ENCODE data around the gene RICTOR. TPM values are rescaled to one million over a fixed set of nuclear protein-coding genes. Genes with fewer than 3 reads are reported as not detected.

RICTOR gene
- total RNA-seq, 1 experiment from 2014 or later: 21.7 TPM

DNA sequence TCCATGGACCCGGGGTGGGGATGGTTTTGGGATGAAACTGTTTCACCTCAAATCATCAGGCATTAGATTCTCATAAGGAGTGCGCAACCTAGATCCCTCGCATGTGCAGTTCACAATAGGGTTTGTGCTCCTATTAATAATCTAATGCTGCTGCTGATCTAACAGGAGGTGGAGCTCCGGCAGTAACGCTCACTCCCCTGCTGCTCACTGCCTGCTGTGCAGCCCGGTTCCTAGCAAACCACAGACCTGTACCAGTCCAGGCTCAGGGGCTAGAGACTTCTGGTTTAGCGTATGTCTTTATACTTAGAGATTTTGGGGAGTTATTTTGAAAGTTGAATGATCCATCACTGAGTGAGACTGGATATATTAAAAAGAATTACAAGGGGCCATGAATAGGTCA, 50.2 kb downstream of the RICTOR start:
- H3K9me3 ChIP-seq (ENCODE audit: control insufficient read depth in 1 of 2, insufficient read depth in 1 of 2, low read depth in 1 of 2, low read length in 2 of 2): no peaks in the 10 kb centered on the region
- H3K4me2 ChIP-seq (ENCODE audit: low read length): no peak overlapping the region
- H3K9ac ChIP-seq (ENCODE audit: low read length): no peak overlapping the region
- no peak overlapping the region for H2AFZ ChIP-seq (ENCODE audit: low read depth, low read length, poor library complexity, severe bottlenecking)
- no peaks in the 10 kb centered on the region for H3K27me3 ChIP-seq (ENCODE audit: insufficient read depth, low read length)
- no peaks in the 10 kb centered on the region for H4K20me1 ChIP-seq (ENCODE audit: insufficient read depth)
- peaks cover 0 to 8% of the 10 kb centered on the region in 2 experiments; a peak in 1 of 4 replicates for H3K4me1 ChIP-seq (ENCODE audit: control insufficient read depth in 1 of 2, insufficient read depth in 2 of 2, low read length in 2 of 2)
- no peak for TF ChIP-seq FOSL1 (IDR thresholded peaks at IDR 0.05; ENCODE audit: low read depth)
- no peak for TF ChIP-seq POLR2AphosphoS5 (IDR thresholded peaks at IDR 0.05; ENCODE audit: low read depth, low read length)
- TF ChIP-seq, protein P1, sequence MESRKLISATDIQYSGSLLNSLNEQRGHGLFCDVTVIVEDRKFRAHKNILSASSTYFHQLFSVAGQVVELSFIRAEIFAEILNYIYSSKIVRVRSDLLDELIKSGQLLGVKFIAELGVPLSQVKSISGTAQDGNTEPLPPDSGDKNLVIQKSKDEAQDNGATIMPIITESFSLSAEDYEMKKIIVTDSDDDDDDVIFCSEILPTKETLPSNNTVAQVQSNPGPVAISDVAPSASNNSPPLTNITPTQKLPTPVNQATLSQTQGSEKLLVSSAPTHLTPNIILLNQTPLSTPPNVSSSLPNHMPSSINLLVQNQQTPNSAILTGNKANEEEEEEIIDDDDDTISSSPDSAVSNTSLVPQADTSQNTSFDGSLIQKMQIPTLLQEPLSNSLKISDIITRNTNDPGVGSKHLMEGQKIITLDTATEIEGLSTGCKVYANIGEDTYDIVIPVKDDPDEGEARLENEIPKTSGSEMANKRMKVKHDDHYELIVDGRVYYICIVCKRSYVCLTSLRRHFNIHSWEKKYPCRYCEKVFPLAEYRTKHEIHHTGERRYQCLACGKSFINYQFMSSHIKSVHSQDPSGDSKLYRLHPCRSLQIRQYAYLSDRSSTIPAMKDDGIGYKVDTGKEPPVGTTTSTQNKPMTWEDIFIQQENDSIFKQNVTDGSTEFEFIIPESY (IDR thresholded peaks at IDR 0.05; ENCODE audit: extremely low read depth, insufficient replicate concordance, low read length): no peak
- TF ChIP-seq YY1 (IDR thresholded peaks at IDR 0.05; ENCODE audit: extremely low read depth, insufficient replicate concordance, low read depth, low read length): no peak
- TF ChIP-seq SRF (IDR thresholded peaks at IDR 0.05; ENCODE audit: low read depth): no peak
- TF ChIP-seq SIN3A (IDR thresholded peaks at IDR 0.05; ENCODE audit: low read depth): no peak
- no peak for TF ChIP-seq SP1 (IDR thresholded peaks at IDR 0.05; ENCODE audit: low read depth)
- no peak for TF ChIP-seq EGR1 (IDR thresholded peaks at IDR 0.05; ENCODE audit: low read depth)
- TF ChIP-seq, protein P2, sequence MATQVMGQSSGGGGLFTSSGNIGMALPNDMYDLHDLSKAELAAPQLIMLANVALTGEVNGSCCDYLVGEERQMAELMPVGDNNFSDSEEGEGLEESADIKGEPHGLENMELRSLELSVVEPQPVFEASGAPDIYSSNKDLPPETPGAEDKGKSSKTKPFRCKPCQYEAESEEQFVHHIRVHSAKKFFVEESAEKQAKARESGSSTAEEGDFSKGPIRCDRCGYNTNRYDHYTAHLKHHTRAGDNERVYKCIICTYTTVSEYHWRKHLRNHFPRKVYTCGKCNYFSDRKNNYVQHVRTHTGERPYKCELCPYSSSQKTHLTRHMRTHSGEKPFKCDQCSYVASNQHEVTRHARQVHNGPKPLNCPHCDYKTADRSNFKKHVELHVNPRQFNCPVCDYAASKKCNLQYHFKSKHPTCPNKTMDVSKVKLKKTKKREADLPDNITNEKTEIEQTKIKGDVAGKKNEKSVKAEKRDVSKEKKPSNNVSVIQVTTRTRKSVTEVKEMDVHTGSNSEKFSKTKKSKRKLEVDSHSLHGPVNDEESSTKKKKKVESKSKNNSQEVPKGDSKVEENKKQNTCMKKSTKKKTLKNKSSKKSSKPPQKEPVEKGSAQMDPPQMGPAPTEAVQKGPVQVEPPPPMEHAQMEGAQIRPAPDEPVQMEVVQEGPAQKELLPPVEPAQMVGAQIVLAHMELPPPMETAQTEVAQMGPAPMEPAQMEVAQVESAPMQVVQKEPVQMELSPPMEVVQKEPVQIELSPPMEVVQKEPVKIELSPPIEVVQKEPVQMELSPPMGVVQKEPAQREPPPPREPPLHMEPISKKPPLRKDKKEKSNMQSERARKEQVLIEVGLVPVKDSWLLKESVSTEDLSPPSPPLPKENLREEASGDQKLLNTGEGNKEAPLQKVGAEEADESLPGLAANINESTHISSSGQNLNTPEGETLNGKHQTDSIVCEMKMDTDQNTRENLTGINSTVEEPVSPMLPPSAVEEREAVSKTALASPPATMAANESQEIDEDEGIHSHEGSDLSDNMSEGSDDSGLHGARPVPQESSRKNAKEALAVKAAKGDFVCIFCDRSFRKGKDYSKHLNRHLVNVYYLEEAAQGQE (IDR thresholded peaks at IDR 0.05; ENCODE audit: low read depth): no peak
- TF ChIP-seq POLR2A (IDR thresholded peaks at IDR 0.05; ENCODE audit: borderline replicate concordance, extremely low read depth, insufficient read depth, insufficient read length): no peak
- TF ChIP-seq RAD21 (IDR thresholded peaks at IDR 0.05; ENCODE audit: low read depth): no peak
- no peak for TF ChIP-seq TCF7L2 (IDR thresholded peaks at IDR 0.05; ENCODE audit: borderline replicate concordance, extremely low read depth, insufficient read depth, insufficient read length)
- TF ChIP-seq CEBPB (IDR thresholded peaks at IDR 0.05; ENCODE audit: low read depth): no peak
- TF ChIP-seq EZH2phosphoT487 (IDR thresholded peaks at IDR 0.05; ENCODE audit: borderline replicate concordance): no peak
- TF ChIP-seq, protein P3, sequence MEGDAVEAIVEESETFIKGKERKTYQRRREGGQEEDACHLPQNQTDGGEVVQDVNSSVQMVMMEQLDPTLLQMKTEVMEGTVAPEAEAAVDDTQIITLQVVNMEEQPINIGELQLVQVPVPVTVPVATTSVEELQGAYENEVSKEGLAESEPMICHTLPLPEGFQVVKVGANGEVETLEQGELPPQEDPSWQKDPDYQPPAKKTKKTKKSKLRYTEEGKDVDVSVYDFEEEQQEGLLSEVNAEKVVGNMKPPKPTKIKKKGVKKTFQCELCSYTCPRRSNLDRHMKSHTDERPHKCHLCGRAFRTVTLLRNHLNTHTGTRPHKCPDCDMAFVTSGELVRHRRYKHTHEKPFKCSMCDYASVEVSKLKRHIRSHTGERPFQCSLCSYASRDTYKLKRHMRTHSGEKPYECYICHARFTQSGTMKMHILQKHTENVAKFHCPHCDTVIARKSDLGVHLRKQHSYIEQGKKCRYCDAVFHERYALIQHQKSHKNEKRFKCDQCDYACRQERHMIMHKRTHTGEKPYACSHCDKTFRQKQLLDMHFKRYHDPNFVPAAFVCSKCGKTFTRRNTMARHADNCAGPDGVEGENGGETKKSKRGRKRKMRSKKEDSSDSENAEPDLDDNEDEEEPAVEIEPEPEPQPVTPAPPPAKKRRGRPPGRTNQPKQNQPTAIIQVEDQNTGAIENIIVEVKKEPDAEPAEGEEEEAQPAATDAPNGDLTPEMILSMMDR (IDR thresholded peaks at IDR 0.05 in 2 of 3, conservative IDR thresholded peaks at IDR 0.05 in 1 of 3; ENCODE audit: borderline replicate concordance in 1 of 3, insufficient read depth in 1 of 3, low read depth in 2 of 3, low read length in 2 of 3): no peak
- RAD21 ChIA-PET (ENCODE audit: low non-redundant PET in 1 of 2, low total read pairs in 2 of 2, uncharacterized antibody in 2 of 2, unreplicated experiment in 2 of 2): no interaction called here
- POLR2A ChIA-PET: no interaction called here
- H3K36me3 ChIP-seq (ENCODE audit: control insufficient read depth in 1 of 2, insufficient read depth in 2 of 2, low read length in 2 of 2): no peaks in the 10 kb centered on the region
- H3K27ac ChIP-seq (ENCODE audit: low read depth, low read length): no peak overlapping the region
- H3K9me2 ChIP-seq (ENCODE audit: insufficient read depth): no peaks in the 10 kb centered on the region
- intact Hi-C loops (cut with micrococcal nuclease): no loop called here
- BruUV-seq (replicated peaks): no TSS peak
- DNase-seq (ENCODE audit: low read depth, low spot score): no peak
- no peak overlapping the region for H3K4me3 ChIP-seq (replicated peaks in 1 of 2; ENCODE audit: low read depth in 1 of 2, low read length in 2 of 2)
- CTCF ChIA-PET: no interaction called here
- H3K79me2 ChIP-seq (ENCODE audit: insufficient read depth, low read length): peaks cover 24% of the 10 kb centered on the region; the same call in 1 of the 2 replicates
- ATAC-seq: peak; percentile 67
